Naive thymus-derived CD4-positive, alpha-beta T cell (primary cell): ENCODE results near the gene OGFR. TPM values are rescaled to one million over a fixed set of nuclear protein-coding genes. Genes with fewer than 3 reads are reported as not detected.

Experiments used
- ATAC-seq: fragments of 150-1000 bp; cut with Tn5 transposase; 2 replicates; pipeline ENCODE4 v1.10.0; 2021; ENCODE audit warnings: mild to moderate bottlenecking, moderate library complexity
- CTCF ChIA-PET: fragments of 350-600 bp; sonication (Branson Sonifier 250); formaldehyde crosslinking; loops from one replicate; lab custom pipeline; 2021; ENCODE audit warnings: antibody characterized with exemption; lab: Charles Lee
- POLR2A ChIA-PET: fragments of 350-600 bp; sonication (Branson Sonifier 250); formaldehyde crosslinking; loops from one replicate; lab custom pipeline; 2021; ENCODE audit warnings: antibody characterized with exemption, inconsistent platforms; lab: Charles Lee
- DNase-seq, 9 donors: peaks; one replicate each; pipeline versions ENCODE4 v3.0.0 to v3.0.0-alpha.2; 2020 to 2022; ENCODE audit warnings: mixed read lengths in 1 of 9
- H3K27ac ChIP-seq: one replicate; pipeline ENCODE4 v1.7.0; 2013; ENCODE audit warnings: mild to moderate bottlenecking, low read depth, low read length, moderate library complexity
- H3K27me3 ChIP-seq, 2 donors: one replicate each; pipeline ENCODE4 v1.7.0; 2013; ENCODE audit warnings: low read length in 2 of 2, mild to moderate bottlenecking in 2 of 2, moderate library complexity in 2 of 2; ENCODE audit not compliant: control insufficient read depth in 2 of 2, insufficient read depth in 2 of 2
- H3K36me3 ChIP-seq, 3 experiments: 1 replicate in 2 of 3; 2 replicates in 1 of 3; pipeline ENCODE4 v1.7.0; 2013; ENCODE audit warnings: low read length in 3 of 3, mild to moderate bottlenecking in 3 of 3, moderate library complexity in 1 of 3; ENCODE audit not compliant: insufficient read depth in 3 of 3, control insufficient read depth in 2 of 3
- H3K4me1 ChIP-seq, 2 donors: one replicate each; pipeline ENCODE4 v1.7.0; 2013; ENCODE audit warnings: low read length in 2 of 2, mild to moderate bottlenecking in 2 of 2, moderate library complexity in 1 of 2; ENCODE audit not compliant: control insufficient read depth in 2 of 2, insufficient read depth in 2 of 2
- H3K4me3 ChIP-seq: 2 replicates; pipeline ENCODE4 v1.7.0; 2013; ENCODE audit warnings: mild to moderate bottlenecking, low read length
- H3K9me3 ChIP-seq, 3 experiments: 1 replicate in 2 of 3; 2 replicates in 1 of 3; pipeline ENCODE4 v1.7.0; 2013; ENCODE audit warnings: low read length in 3 of 3; ENCODE audit not compliant: control insufficient read depth in 2 of 3
- H3K27ac Mint-ChIP-seq, 9 donors: one replicate each; pipeline ENCODE4 v1.8.0; 2020 to 2022; ENCODE audit warnings: mixed read lengths in 9 of 9, mild to moderate bottlenecking in 8 of 9, moderate library complexity in 5 of 9, inconsistent platforms in 2 of 9
- H3K27me3 Mint-ChIP-seq, 5 donors: one replicate each; pipeline ENCODE4 v1.8.0; 2021 to 2022; ENCODE audit warnings: mixed read lengths in 5 of 5, mild to moderate bottlenecking in 1 of 5
- H3K36me3 Mint-ChIP-seq, 5 donors: one replicate each; pipeline ENCODE4 v1.8.0; 2020 to 2022; ENCODE audit warnings: mixed read lengths in 5 of 5, mild to moderate bottlenecking in 3 of 5, inconsistent platforms in 1 of 5
- H3K4me1 Mint-ChIP-seq, 7 donors: one replicate each; pipeline ENCODE4 v1.8.0; 2020 to 2022; ENCODE audit warnings: mixed read lengths in 7 of 7, mild to moderate bottlenecking in 3 of 7, inconsistent platforms in 1 of 7
- H3K4me3 Mint-ChIP-seq, 10 donors: one replicate each; pipeline ENCODE4 v1.8.0; 2020 to 2022; ENCODE audit warnings: mild to moderate bottlenecking in 10 of 10, mixed read lengths in 10 of 10, moderate library complexity in 6 of 10, inconsistent platforms in 2 of 10
- H3K9me3 Mint-ChIP-seq, 11 donors: one replicate each; pipeline ENCODE4 v1.8.0; 2020 to 2022; ENCODE audit warnings: mixed read lengths in 11 of 11, mild to moderate bottlenecking in 4 of 11, inconsistent platforms in 1 of 11, moderate library complexity in 1 of 11
- intact Hi-C, 2 donors: fragments of 100-400 bp; cut with micrococcal nuclease; formaldehyde crosslinking; loops; one replicate each; pipeline ENCODE4 v1.15.1; 2023
- polyA plus RNA-seq, 2 donors: library from polyadenylated mRNA; unstranded; fragments of 300-500 nt; fragmentation: Illumina TruSeq; gene quantifications; one replicate each; pipeline ENCODE4 v1.2.3, GENCODE V29; 2021
- total RNA-seq, 6 experiments: library from RNA in 5 of 6; stranded (reverse) in 5 of 6; gene quantifications; 1 replicate in 5 of 6; 2 replicates in 1 of 6; pipeline ENCODE4 v1.2.3 and lab custom pipeline; 2021 to 2026

The OGFR gene
- total and polyA plus RNA-seq, 7 experiments from 2014 or later, result 34.5 to 82.7 (median 69.6) TPM

GRCh38 chr20:62825333-62825985 is 20.8 kb downstream of the OGFR start:
- Mint-ChIP-seq H3K9me3 (no peaks in the 10 kb centered on the region), H3K4me1 (peaks cover 0 to 6% (median 2%) of the 10 kb centered on the region in 7 donors), H3K27ac (peak overlapping the region in 1 of 9 donors; percentile 28), H3K4me3 (peak overlapping the region in 1 of 10 donors; percentile 39), H3K36me3 (no peaks in the 10 kb centered on the region), H3K27me3 (peaks cover 0 to under 1% (median 0%) of the 10 kb centered on the region in 5 donors)
- Histone ChIP-seq H3K27me3 (no peaks in the 10 kb centered on the region), H3K36me3 (no peaks in the 10 kb centered on the region), H3K9me3 (no peaks in the 10 kb centered on the region), H3K4me1 (peaks cover 3 to 8% of the 10 kb centered on the region in 2 donors), H3K4me3 (no peak overlapping the region), H3K27ac (no peak overlapping the region)
- CTCF ChIA-PET, result no interaction called here
- DNase-seq (peak in 2 of 9 donors; percentile 22 to 37), ATAC-seq (no peak)
- intact Hi-C loops, result loop anchor here in 1 of 2 donors (1.0 kb wide), 1 partner anchor 37 kb away; no protein-coding TSS in a partner anchor
- POLR2A ChIA-PET, result interaction anchor here (1.3 kb wide), 1 partner anchor 36 kb away, joined by 3 read pairs; the partner anchor contains the start of gene TCFL5

DNA sequence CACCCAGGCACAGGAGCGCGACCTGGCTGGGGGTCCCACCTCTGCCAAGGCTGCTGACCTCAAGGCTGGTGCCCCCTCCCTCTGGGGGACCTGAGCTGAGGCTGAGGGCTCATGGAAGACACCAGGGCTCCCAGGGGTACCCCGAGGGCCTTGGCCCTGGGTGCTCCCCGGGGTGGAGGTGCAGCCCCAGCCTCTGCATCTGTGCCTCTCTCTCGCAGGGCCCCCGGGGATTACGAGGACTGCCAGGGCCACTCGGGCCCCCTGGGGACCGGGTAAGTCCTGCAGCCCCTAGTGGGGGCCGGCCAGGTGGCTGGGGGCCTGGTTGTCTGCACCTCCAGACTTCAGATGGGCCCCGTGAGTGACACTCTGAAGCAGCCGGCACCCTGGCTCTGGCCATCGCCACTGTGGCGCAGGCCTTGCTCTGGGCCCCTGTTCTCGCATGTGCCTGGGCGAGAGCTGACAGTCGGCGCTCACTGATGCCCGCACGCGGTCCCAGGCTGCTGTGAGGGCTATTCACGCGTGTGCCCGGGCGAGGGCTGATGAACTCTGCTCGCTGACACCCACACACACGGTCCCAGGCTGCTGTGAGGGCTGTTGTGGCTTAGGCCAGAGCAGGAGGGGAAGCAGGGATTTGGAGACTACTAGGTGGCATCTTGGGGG is 21.5 kb downstream of the OGFR start:
- Histone ChIP-seq H3K9me3 (no peaks in the 10 kb centered on the region), H3K4me1 (peaks cover 3 to 8% of the 10 kb centered on the region in 2 donors), H3K27me3 (no peaks in the 10 kb centered on the region), H3K27ac (no peak overlapping the region), H3K4me3 (no peak overlapping the region), H3K36me3 (no peaks in the 10 kb centered on the region)
- POLR2A ChIA-PET, result no interaction called here
- Mint-ChIP-seq H3K27me3 (no peaks in the 10 kb centered on the region), H3K4me1 (peaks cover 0 to 6% (median 2%) of the 10 kb centered on the region in 7 donors), H3K36me3 (no peaks in the 10 kb centered on the region), H3K27ac (no peak overlapping the region), H3K9me3 (no peaks in the 10 kb centered on the region), H3K4me3 (no peak overlapping the region)
- ATAC-seq (no peak), DNase-seq (peak in 1 of 9 donors; percentile 20)
- intact Hi-C loops, result loop anchor here in 1 of 2 donors (1.0 kb wide), 1 partner anchor 36 kb away; no protein-coding TSS in a partner anchor
- CTCF ChIA-PET, result no interaction called here

DNA sequence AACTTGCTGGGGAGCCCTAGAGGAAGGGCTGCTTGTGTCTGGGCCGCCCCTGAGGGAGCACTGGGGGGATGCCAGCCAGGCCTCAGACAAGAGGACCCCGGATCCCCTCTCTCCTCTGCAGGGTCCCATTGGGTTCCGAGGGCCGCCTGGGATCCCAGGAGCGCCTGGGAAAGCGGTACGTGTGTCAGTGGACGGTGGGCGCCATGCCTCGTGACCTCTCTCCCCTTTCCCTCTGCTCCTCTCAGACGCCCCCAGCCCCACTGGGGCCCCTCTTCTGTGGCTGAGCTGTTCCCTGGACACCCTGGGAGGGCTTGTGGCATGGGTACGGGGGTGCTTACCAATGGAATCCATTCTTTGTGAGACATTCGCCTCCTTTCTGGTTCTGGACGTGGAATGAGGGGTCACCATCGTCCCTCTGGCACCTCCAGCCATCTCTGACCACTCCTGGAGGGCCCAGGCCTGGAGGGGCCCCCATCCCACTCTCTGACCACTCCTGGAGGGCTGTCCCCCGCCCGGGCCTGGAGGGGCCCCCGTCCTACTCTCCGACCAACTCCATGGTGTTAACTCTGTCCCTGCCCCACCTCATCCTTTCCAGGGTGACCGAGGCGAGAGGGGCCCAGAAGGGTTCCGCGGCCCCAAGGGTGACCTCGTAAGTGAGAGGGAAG is 22.1 kb downstream of the OGFR start:
- no peaks in the 10 kb centered on the region for H3K27me3 ChIP-seq
- ATAC-seq (no peak), DNase-seq (peak in 1 of 9 donors; percentile 20)
- CTCF ChIA-PET, result no interaction called here
- no peaks in the 10 kb centered on the region for H3K9me3 Mint-ChIP-seq
- no peak overlapping the region for H3K4me3 Mint-ChIP-seq
- no peaks in the 10 kb centered on the region for H3K27me3 Mint-ChIP-seq
- no peaks in the 10 kb centered on the region for H3K9me3 ChIP-seq
- peaks cover 3 to 8% of the 10 kb centered on the region in 2 donors for H3K4me1 ChIP-seq
- no peaks in the 10 kb centered on the region for H3K36me3 ChIP-seq
- peaks cover 0 to 8% (median 5%) of the 10 kb centered on the region in 7 donors for H3K4me1 Mint-ChIP-seq
- H3K27ac Mint-ChIP-seq, result no peak overlapping the region
- H3K27ac ChIP-seq, result no peak overlapping the region
- H3K36me3 Mint-ChIP-seq, result no peaks in the 10 kb centered on the region
- intact Hi-C loops, result no loop called here
- POLR2A ChIA-PET, result no interaction called here
- H3K4me3 ChIP-seq, result no peak overlapping the region

DNA sequence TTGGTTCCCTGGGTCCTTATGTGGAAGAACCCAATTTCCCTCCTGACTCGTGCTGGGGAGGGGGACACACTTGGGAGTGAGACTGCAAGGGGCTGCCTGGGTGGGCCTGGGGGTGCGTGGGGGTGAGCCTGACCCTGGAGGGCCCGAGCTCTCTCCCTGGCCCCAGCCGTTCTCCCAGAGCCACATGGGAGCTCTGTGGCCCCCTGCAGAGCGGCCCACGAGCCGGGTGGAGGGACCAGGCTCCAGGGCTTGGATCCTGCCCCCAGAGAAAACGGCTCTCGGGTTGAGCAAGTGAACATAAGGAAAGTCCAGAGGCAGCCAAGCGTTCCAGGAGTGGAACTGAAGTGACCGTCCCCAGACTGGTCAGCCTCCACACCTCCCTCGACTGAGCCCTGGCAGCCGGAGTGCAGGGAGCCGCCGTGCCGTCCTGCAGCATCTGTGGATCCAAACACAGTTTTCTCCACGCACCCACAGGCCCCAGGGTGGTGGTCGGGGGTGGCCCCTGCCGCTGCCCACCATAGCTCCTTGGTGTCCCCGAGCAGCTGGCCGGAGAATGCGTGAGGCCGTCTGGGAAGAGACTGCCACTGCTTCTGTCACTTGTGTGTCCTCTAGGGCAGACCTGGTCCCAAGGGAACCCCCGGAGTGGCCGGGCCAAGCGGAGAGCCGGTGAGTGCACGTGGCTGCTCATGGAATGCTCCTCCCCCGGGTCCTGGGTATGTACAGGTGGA is 22.8 kb downstream of the OGFR start:
- intact Hi-C loops, result no loop called here
- Mint-ChIP-seq H3K4me3 (no peak overlapping the region), H3K9me3 (no peaks in the 10 kb centered on the region), H3K27me3 (no peaks in the 10 kb centered on the region), H3K36me3 (no peaks in the 10 kb centered on the region), H3K27ac (no peak overlapping the region), H3K4me1 (peaks cover 0 to 15% (median 8%) of the 10 kb centered on the region in 7 donors)
- peaks cover 3 to 8% of the 10 kb centered on the region in 2 donors for H3K4me1 ChIP-seq
- H3K36me3 ChIP-seq, result no peaks in the 10 kb centered on the region
- no peaks in the 10 kb centered on the region for H3K9me3 ChIP-seq
- H3K4me3 ChIP-seq, result no peak overlapping the region
- no peak for ATAC-seq
- no peaks in the 10 kb centered on the region for H3K27me3 ChIP-seq
- DNase-seq, result no peak
- POLR2A ChIA-PET, result no interaction called here
- H3K27ac ChIP-seq, result no peak overlapping the region
- CTCF ChIA-PET, result no interaction called here

- H3K27ac Mint-ChIP-seq, result no peak overlapping the region
- ATAC-seq, result no peak
- Histone ChIP-seq H3K36me3 (no peaks in the 10 kb centered on the region), H3K27me3 (no peaks in the 10 kb centered on the region), H3K27ac (no peak overlapping the region), H3K4me3 (no peak overlapping the region), H3K9me3 (no peaks in the 10 kb centered on the region), H3K4me1 (peaks cover 3 to 8% of the 10 kb centered on the region in 2 donors)
- CTCF ChIA-PET, result no interaction called here
- POLR2A ChIA-PET, result no interaction called here
- H3K27me3 Mint-ChIP-seq, result no peaks in the 10 kb centered on the region
- no peak for DNase-seq
- H3K9me3 Mint-ChIP-seq, result no peaks in the 10 kb centered on the region
- H3K4me3 Mint-ChIP-seq, result no peak overlapping the region
- intact Hi-C loops, result no loop called here
- H3K4me1 Mint-ChIP-seq, result peaks cover 0 to 17% (median 13%) of the 10 kb centered on the region in 7 donors
- H3K36me3 Mint-ChIP-seq, result no peaks in the 10 kb centered on the region
Measured at GRCh38 chr20:62828051-62828450, 23.4 kb downstream of the OGFR start.

- H3K4me3 Mint-ChIP-seq, result no peak overlapping the region
- CTCF ChIA-PET, result no interaction called here
- DNase-seq, result no peak
Measured at GRCh38 chr20:62828511-62829230, 24.0 kb downstream of the OGFR start.

More at GRCh38 chr20:62828511-62829230, 24.0 kb downstream of the OGFR start:
- Histone ChIP-seq H3K4me3 (no peak overlapping the region), H3K36me3 (no peaks in the 10 kb centered on the region), H3K4me1 (peaks cover 3 to 8% of the 10 kb centered on the region in 2 donors), H3K27ac (no peak overlapping the region), H3K9me3 (no peaks in the 10 kb centered on the region), H3K27me3 (no peaks in the 10 kb centered on the region)
- H3K27me3 Mint-ChIP-seq, result no peaks in the 10 kb centered on the region
- H3K9me3 Mint-ChIP-seq, result no peaks in the 10 kb centered on the region
- intact Hi-C loops, result no loop called here
- no peak for ATAC-seq
- POLR2A ChIA-PET, result no interaction called here
- peaks cover 0 to 16% (median 12%) of the 10 kb centered on the region in 7 donors for H3K4me1 Mint-ChIP-seq
- no peak overlapping the region for H3K27ac Mint-ChIP-seq
- H3K36me3 Mint-ChIP-seq, result no peaks in the 10 kb centered on the region
